ENCODE results near the gene AGPAT3. TPM values are rescaled to one million over a fixed set of nuclear protein-coding genes. Genes with fewer than 3 reads are reported as not detected.

AGPAT3 gene
- total RNA-seq, 6 experiments from 2014 or later, result 56.9 to 111 (median 95.3) TPM

GRCh38 chr21:43942201-43942600, 77.2 kb downstream of the AGPAT3 start:
- ATAC-seq, result no peak
- Histone ChIP-seq H3K27ac (no peak overlapping the region), H3K4me3 (no peak overlapping the region), H3K9me3 (no peaks in the 10 kb centered on the region), H3K36me3 (no peaks in the 10 kb centered on the region), H3K27me3 (no peaks in the 10 kb centered on the region), H3K4me1 (peaks cover 0 to 21% (median 0%) of the 10 kb centered on the region in 4 donors)
- no peak for TF ChIP-seq POLR2A (IDR thresholded peaks at IDR 0.05)
- TF ChIP-seq, protein P1, sequence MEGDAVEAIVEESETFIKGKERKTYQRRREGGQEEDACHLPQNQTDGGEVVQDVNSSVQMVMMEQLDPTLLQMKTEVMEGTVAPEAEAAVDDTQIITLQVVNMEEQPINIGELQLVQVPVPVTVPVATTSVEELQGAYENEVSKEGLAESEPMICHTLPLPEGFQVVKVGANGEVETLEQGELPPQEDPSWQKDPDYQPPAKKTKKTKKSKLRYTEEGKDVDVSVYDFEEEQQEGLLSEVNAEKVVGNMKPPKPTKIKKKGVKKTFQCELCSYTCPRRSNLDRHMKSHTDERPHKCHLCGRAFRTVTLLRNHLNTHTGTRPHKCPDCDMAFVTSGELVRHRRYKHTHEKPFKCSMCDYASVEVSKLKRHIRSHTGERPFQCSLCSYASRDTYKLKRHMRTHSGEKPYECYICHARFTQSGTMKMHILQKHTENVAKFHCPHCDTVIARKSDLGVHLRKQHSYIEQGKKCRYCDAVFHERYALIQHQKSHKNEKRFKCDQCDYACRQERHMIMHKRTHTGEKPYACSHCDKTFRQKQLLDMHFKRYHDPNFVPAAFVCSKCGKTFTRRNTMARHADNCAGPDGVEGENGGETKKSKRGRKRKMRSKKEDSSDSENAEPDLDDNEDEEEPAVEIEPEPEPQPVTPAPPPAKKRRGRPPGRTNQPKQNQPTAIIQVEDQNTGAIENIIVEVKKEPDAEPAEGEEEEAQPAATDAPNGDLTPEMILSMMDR (IDR thresholded peaks at IDR 0.05), result no peak
- WGBS (ENCODE audit: insufficient coverage, low coverage, low lambda C conversion rate, missing lambda C conversion rate), result no CpG with 5 or more reads among the region's 20 CpGs
- no peak for DNase-seq
- intact Hi-C loops (cut with DNase I), result no loop called here

DNA sequence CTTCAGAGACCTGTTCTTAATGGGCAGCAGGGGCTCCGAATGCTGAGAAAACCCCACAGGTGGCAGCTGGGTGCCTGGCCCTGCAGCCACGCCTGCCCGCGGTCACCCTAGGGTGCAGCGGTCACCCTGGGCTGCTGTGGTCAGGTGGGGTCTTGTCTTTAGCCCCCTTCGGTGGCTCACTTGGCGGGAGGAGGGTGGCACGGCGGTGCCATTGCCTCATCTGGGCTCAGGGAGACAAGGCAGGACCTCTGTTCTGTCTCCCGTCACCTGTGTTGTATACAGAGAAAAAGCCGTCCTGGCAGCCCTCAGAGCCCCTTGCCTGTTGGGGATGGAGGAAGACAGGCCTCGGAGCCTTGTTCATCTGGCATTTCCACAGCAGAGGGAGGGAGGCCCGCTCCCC, 77.6 kb downstream of the AGPAT3 start:
- H3K4me3 ChIP-seq, result no peak overlapping the region
- peaks cover 0 to 21% (median 0%) of the 10 kb centered on the region in 4 donors for H3K4me1 ChIP-seq
- ATAC-seq (no peak), DNase-seq (no peak)
- TF ChIP-seq, protein P1 (IDR thresholded peaks at IDR 0.05), result no peak
- no peak for TF ChIP-seq POLR2A (IDR thresholded peaks at IDR 0.05)
- no peak overlapping the region for H3K27ac ChIP-seq
- no CpG with 5 or more reads among the region's 13 CpGs for WGBS (ENCODE audit: insufficient coverage, low coverage, low lambda C conversion rate, missing lambda C conversion rate)
- no peaks in the 10 kb centered on the region for H3K36me3 ChIP-seq
- H3K27me3 ChIP-seq, result no peaks in the 10 kb centered on the region
- no peaks in the 10 kb centered on the region for H3K9me3 ChIP-seq
- intact Hi-C loops (cut with DNase I), result no loop called here

DNA sequence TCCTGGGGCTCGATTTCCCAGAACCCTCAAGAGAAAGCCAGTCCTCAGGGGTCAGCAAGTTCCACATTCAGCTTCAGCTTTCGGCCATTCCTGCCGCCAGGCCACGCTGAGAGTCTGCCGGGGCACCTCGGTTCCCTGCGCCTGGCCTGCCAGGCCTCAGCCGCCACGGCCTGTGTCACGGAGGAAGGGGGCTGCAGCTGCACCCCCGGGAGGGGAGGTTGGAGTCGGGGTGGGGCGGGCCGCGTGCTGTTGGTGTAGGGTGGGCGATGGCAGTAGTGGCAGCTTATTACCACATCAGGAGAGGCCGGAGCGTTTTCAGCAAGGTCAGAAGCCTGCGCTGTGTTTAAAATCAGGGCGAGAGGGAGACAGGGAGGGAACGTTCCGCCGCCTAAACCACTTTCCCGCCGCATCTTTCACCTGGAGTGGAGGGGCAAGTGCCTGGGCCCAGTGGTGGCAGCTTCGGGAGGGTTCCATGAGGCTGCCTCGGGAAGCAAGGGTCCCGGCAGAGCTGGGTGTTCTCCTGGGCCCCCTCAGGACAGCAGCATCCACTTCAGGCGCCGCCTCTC, 78.6 kb downstream of the AGPAT3 start:
- Histone ChIP-seq H3K27ac (no peak overlapping the region), H3K4me3 (no peak overlapping the region), H3K9me3 (no peaks in the 10 kb centered on the region), H3K36me3 (no peaks in the 10 kb centered on the region), H3K27me3 (no peaks in the 10 kb centered on the region), H3K4me1 (peaks cover 0 to 15% (median 0%) of the 10 kb centered on the region in 4 donors)
- 93% methylated on average over 2 of the region's 30 CpGs for WGBS (ENCODE audit: insufficient coverage, low coverage, low lambda C conversion rate, missing lambda C conversion rate)
- ATAC-seq, result no peak
- no peak for TF ChIP-seq POLR2A (IDR thresholded peaks at IDR 0.05)
- TF ChIP-seq, protein P1 (IDR thresholded peaks at IDR 0.05), result no peak
- no peak for DNase-seq
- intact Hi-C loops (cut with DNase I), result no loop called here

- no peak for DNase-seq
- no peaks in the 10 kb centered on the region for H3K9me3 ChIP-seq
- H3K36me3 ChIP-seq, result no peaks in the 10 kb centered on the region
- no peak for TF ChIP-seq POLR2A (IDR thresholded peaks at IDR 0.05)
- WGBS (ENCODE audit: insufficient coverage, low coverage, low lambda C conversion rate, missing lambda C conversion rate), result 54% methylated on average over 3 of the region's 20 CpGs
- peaks cover 0 to 12% (median 0%) of the 10 kb centered on the region in 4 donors for H3K4me1 ChIP-seq
- H3K4me3 ChIP-seq, result no peak overlapping the region
- intact Hi-C loops (cut with DNase I), result no loop called here
- no peaks in the 10 kb centered on the region for H3K27me3 ChIP-seq
- no peak overlapping the region for H3K27ac ChIP-seq
- no peak for ATAC-seq
Observed at GRCh38 chr21:43944078-43944633, 79.1 kb downstream of the AGPAT3 start.

DNA sequence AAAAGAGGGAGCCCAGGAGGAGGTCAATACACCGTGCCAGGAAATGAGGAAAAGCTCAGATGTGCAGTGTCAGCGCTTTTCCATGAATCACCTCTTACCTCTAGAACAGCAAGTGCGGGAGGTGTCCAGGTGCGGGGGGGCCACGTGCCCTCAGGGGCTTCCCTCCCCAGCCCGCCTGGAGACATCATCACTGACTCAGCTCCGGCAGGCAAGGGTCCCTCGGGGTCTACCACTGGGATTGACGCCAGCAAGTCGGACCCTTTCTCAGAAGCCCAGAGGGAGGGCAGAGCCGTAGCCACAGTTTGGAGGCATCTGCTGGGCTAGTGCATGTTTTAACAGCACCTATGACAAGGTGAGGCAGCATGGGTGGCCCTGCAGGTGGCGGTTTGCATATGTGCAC, 79.7 kb downstream of the AGPAT3 start:
- Histone ChIP-seq H3K4me1 (peaks cover 0 to 7% (median 0%) of the 10 kb centered on the region in 4 donors), H3K4me3 (no peak overlapping the region), H3K27ac (no peak overlapping the region), H3K36me3 (no peaks in the 10 kb centered on the region), H3K9me3 (no peaks in the 10 kb centered on the region), H3K27me3 (no peaks in the 10 kb centered on the region)
- WGBS (ENCODE audit: insufficient coverage, low coverage, low lambda C conversion rate, missing lambda C conversion rate), result 20% methylated on average over 5 of the region's 12 CpGs
- intact Hi-C loops (cut with DNase I), result no loop called here
- DNase-seq (no peak), ATAC-seq (no peak)
- TF ChIP-seq, protein P1 (IDR thresholded peaks at IDR 0.05), result no peak
- no peak for TF ChIP-seq POLR2A (IDR thresholded peaks at IDR 0.05)

All from right lobe of liver (tissue), 6 donors.